Measurements from ENCODE around the gene OR2T29.
"Not testable (repeated sequence)": the region's sequence is repeated elsewhere in the genome, so short reads cannot be mapped to it uniquely, and the experiment has no call there.

The OR2T29 gene

GRCh38 chr1:248562672-248563071 lies at the start of gene OR2T29:
TSS of gene OR2T29 (minus strand) at chr1:248562772. CDS start at chr1:248559491, 3,281 bp downstream.
- DNase-seq (ENCODE audit: low spot score) = not testable (repeated sequence)

DNA sequence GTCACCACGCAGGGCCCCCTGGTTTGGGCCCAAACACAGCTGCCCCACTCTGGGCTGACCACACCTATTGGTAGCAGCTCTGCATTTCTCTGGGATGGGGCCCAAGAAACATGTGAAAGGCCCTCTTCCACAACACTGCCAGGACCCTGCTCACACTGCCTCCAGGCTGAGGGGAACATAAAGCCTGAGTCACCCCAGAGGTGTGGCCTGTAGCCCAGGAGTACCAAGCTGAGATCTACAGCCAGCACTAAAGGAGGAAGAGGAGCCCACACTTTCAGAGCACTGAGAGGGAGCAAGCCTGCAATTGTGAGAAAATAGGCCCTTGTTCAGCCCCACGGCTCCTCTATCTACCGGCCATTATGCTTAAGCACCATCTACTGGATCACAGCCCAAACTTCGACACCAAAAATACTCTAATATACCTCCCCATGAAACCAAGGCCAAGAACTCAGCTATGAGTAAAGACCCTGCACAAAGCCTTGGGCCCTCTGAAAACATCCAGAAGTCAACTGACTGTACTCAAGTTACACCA lies 49.4 kb upstream of the OR2T29 start:
- no peak for DNase-seq (ENCODE audit: low spot score)

DNA sequence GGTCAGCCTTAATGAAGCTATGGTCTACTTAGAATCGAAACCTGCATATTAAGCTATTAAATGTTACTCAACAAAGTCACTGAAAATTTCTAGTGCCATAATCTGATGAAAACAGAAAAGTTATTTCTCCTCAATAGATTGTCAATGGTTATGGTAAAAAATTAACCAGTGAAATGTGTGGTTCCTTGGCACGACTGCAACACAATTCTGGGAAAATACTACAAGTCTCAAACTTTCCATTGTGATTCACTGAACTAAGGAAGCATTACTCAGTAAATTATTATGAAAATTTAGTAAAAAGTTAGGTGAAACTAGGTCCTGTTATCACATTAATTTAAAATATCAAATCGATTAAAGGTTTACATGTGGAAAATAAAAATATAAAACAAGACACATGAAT lies 47.7 kb upstream of the OR2T29 start:
- no peak for DNase-seq (ENCODE audit: low spot score)

DNA sequence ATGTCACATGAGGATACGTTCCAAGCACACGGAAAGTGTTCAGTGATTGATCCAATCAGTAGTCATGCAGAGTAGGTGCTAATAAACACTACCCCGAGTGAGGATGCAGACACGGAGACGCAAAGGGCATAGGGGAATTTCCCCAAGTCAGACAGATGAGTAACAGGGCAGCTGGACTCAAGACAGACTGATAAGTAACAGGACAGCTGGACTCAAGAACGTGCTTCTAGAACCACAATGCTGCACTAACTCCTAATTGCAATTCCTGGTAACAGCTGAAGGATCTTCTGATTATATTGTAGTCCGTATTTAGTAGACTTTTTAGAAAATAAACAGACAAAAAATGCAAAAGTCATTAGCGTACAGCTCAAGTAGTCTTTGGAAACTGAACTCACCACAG lies 36.8 kb upstream of the OR2T29 start:
- DNase-seq (ENCODE audit: low spot score) = no peak

GRCh38 chr1:248597589-248597988 lies 35.0 kb upstream of the OR2T29 start, which contains the start of gene OR2T10:
TSS of gene OR2T10 (minus strand) at chr1:248597700. CDS start at chr1:248593768, 3,932 bp downstream.
- no peak for DNase-seq (ENCODE audit: low spot score)

- DNase-seq (ENCODE audit: low spot score) = no peak
Measured at GRCh38 chr1:248596615-248597014, 34.0 kb upstream of the OR2T29 start.

DNA sequence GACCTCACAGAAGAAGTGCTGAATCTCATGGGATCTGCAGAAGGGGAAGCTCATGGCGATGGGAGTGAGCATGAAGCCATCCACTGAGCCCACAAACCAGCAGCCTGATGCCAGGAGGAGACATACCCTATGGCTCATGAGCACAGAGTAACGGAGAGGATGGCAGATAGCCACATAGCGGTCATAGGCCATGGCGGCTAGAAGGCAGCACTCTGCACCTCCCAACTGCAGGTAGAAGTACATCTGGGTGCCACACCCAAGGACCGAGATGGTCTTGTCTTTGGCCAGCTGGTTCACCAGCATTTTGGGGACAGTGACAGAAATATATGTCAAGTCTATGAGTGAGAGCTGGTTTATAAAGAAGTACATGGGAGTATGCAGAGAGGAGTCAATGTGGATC lies 30.7 kb upstream of the OR2T29 start:
- DNase-seq (ENCODE audit: low spot score) = no peak

GRCh38 chr1:248592655-248593054 lies 30.1 kb upstream of the OR2T29 start:
- DNase-seq (ENCODE audit: low spot score) = no peak

GRCh38 chr1:248590055-248590454 lies 27.5 kb upstream of the OR2T29 start:
- DNase-seq (ENCODE audit: low spot score) = no peak

DNA sequence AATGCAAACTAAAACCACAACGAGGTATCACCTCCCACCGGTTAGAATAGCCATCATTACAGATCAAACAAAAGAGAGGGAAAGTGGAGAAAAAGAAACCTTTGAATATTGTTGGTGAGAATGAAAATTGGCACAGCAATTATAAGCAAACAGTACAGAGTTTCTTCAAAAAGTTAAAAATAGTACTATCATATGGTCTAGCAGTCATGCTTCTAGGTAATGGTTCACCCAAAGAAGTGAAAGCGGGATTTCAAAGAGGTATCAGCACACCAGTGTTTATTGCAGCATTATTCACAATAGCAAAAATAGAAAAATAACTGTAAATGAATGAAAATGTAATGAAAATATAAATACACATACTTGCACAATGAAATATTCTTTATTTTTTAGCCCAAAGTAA lies 26.8 kb upstream of the OR2T29 start:
- no peak for DNase-seq (ENCODE audit: low spot score)

- no peak for DNase-seq (ENCODE audit: low spot score)
Measured at GRCh38 chr1:248585266-248585665, 22.7 kb upstream of the OR2T29 start.

DNA sequence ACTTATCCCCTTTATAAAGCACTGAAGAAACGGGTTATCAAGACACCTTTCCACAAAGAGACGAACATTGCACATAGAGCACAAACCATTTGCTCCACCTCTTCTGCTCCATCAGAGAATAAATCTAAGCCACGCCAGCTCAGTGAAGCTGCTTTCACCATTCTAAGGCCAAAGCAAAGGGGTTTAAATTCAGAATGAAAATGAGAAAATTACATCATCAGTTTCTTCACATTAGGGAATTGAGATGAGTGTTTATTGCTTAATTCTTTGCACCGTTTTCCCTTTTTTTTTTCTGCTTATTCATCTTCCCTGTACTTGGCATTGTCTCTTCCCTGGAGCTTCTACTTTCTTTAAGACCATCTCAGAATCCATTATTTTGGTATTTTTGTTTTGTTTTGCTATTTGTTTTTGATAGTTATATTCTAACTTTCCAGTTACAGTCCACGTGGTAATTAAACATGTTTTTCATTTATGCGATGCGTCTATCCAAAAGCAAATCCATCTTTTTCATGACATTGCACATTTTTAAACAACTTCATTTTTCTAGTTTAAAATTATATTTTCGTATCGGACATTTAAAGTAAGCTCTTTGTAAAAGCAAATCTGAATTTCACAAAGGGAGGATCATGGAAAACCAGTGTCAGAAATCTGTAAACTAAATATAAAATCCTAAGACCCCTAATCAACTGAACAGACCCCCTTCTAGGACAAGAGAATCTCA lies 13.8 kb upstream of the OR2T29 start:
- no peak for DNase-seq (ENCODE audit: low spot score)

- DNase-seq (ENCODE audit: low spot score) = not testable (repeated sequence)
Measured at GRCh38 chr1:248574657-248575056, 12.1 kb upstream of the OR2T29 start, which contains the start of gene OR2T34. TSS of gene OR2T34 (minus strand) at chr1:248574757. CDS start at chr1:248574757, 0 bp downstream.

- DNase-seq (ENCODE audit: low spot score) = not testable (repeated sequence)
Measured at GRCh38 chr1:248573856-248574255, 11.3 kb upstream of the OR2T29 start.

GRCh38 chr1:248572049-248572448 lies 9.5 kb upstream of the OR2T29 start:
- not testable (repeated sequence) for DNase-seq (ENCODE audit: low spot score)

GRCh38 chr1:248570811-248571210 lies 8.2 kb upstream of the OR2T29 start:
- DNase-seq (ENCODE audit: low spot score) = not testable (repeated sequence)

GRCh38 chr1:248569049-248569448 lies 6.5 kb upstream of the OR2T29 start:
- DNase-seq (ENCODE audit: low spot score) = not testable (repeated sequence)

DNA sequence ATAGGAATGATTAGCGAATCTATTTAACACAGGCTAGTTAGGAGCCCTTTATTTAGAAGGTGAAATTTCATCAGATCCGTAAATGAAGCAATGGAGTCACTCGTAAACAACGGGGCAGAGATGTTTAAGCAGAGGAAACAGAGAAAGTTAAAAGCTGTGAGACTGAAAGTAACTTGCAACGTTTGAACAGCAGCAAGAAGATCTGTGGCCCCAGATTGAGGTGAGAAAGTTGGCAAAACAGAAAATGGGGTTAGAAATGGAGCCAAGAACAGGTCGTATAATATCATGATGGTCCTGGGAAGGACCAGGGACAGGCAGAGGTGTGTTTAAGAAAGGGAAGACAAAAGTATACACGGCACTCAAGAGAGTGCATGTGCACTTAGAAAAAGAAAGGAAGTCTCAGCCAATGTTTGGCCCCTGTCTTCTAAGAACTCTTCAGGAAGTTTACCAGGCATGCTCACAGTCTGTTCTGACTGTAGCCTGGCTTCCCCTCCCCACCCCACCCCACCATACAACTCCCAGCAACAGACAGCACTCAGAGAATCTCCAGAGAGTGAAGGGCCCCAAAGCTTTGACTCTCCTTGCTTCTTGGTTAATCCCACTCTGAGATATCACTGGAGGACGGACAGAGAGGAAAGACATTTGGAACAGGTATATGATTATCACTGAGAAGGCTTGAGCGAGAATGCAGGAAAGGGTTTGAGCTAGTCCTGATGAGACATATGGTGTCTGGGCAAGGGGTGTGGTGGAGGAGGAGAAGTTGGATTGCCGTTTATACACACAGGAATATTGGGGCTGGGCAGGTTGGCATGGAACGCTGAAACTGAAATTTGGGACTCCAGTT lies 3.2 kb upstream of the OR2T29 start:
- DNase-seq (ENCODE audit: low spot score) = not testable (repeated sequence)

- DNase-seq (ENCODE audit: low spot score) = not testable (repeated sequence)
Measured at GRCh38 chr1:248551027-248551426, 11.5 kb downstream of the OR2T29 start.

DNA sequence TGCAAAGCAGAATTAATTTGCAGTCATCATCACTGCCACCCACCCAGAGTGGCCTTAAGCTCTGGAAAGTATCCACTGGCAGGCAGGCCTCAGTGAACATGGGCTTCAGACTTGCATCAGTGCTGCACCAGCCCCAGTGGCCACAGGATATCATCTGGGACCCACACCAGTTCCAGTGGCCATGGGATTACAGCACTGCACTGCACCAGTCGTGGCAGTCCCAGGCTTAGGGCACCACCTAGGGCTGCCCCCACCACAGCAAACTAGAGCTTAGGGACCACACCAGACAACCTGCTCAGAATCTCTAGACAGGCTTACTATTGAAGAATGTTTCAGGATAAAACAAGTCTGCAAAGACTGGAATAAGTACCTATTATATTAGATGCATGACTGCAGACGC lies 15.2 kb downstream of the OR2T29 start:
- DNase-seq (ENCODE audit: low spot score) = not testable (repeated sequence)

DNA sequence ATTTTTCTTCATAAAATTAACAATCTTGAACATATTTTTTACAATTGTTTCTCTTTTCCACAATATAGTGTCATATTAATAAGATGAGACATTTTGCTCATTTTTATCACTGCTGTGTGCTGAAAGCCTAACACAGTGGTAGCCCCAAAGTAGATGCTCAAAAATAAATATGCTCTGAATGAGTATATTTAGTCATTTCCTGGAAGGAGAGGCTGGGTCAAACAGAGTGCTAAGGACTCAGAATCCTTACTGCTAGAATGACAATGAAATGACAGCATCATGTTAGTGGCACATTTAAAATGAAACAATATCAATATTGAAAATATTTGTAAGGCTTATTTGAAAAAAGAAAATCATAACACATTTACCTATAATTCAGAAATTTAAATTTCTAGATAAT lies 25.1 kb downstream of the OR2T29 start:
- DNase-seq (ENCODE audit: low spot score) = not testable (repeated sequence)

GRCh38 chr1:248521856-248522255 lies 40.7 kb downstream of the OR2T29 start:
- DNase-seq (ENCODE audit: low spot score) = no peak

DNA sequence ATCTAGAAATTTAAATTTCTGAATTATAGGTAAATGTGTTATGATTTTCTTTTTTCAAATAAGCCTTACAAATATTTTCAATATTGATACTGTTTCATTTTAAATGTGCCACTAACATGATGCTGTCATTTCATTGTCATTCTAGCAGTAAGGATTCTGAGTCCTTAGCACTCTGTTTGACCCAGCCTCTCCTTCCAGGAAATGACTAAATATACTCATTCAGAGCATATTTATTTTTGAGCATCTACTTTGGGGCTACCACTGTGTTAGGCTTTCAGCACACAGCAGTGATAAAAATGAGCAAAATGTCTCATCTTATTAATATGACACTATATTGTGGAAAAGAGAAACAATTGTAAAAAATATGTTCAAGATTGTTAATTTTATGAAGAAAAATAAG lies 52.4 kb downstream of the OR2T29 start:
- not testable (repeated sequence) for DNase-seq (ENCODE audit: low spot score)

Data from globus pallidus (tissue), 1 donor.